GM19351 (cell line): Measurements from ENCODE around the gene NMNAT2.

Experiments
- ATAC-seq: cut with Tn5 transposase; IDR thresholded peaks from one replicate; pipeline ENCODE4 v1.9.1; 2021; ENCODE audit warnings: mild to moderate bottlenecking, moderate library complexity; ENCODE audit not compliant: unreplicated experiment

Gene NMNAT2

GRCh38 chr1:183368213-183369108 is 49.7 kb downstream of the NMNAT2 start:
- no peak for ATAC-seq

DNA sequence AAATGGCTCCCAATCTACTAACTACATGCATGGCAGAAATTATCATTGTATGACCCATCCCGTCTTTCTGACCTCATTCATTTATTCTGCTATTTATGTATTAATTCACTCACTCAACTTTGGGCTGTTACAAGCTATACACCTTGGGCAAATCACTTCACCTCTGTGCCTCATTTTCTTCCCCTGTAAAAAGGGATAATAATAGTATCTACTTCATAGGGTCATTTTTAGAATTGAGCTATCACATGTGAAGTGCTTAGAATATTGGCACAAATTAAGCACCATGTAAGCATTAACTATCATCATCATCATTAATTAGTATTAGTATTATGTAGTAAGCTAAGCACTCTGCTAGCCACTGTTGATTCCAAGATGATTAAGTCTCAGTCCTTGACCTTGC is 52.1 kb downstream of the NMNAT2 start:
- no peak for ATAC-seq

- no peak for ATAC-seq
Measured at GRCh38 chr1:183365676-183366075, 52.5 kb downstream of the NMNAT2 start.

- no peak for ATAC-seq
Measured at GRCh38 chr1:183365093-183365492, 53.1 kb downstream of the NMNAT2 start.

GRCh38 chr1:183363972-183364371 is 54.2 kb downstream of the NMNAT2 start:
- no peak for ATAC-seq

- no peak for ATAC-seq
Measured at GRCh38 chr1:183361081-183361480, 57.1 kb downstream of the NMNAT2 start.

GRCh38 chr1:183360473-183360872 is 57.7 kb downstream of the NMNAT2 start:
- no peak for ATAC-seq

DNA sequence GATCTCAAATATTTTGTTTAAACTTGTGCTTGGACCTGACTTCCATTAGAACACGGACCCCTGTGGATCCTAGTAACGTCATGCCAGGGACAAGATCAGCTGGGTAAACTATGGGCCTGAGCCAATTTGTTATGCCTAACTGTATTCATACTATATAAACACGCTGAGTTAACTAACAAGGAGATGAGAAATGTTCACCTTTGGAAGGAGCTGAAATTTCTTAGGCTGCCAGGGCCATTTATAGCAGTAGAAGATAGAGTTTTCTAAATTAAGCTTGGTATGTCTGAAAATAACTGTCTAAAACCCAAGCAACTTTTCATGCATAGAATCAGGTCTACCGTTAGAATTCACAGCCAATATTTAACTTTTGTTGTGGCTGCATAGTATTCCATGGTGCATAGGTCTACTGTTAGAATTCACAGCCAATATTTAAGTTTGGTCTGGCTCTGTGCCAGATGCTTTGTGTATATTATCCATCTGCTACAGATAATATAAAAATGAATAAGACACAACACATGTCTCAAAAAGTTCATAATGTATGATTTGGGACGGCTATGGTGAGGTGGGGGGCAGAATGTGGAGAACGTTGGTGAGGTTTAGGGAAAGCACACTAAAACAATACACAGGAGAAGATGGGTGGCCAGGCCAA is 61.5 kb downstream of the NMNAT2 start:
- no peak for ATAC-seq

DNA sequence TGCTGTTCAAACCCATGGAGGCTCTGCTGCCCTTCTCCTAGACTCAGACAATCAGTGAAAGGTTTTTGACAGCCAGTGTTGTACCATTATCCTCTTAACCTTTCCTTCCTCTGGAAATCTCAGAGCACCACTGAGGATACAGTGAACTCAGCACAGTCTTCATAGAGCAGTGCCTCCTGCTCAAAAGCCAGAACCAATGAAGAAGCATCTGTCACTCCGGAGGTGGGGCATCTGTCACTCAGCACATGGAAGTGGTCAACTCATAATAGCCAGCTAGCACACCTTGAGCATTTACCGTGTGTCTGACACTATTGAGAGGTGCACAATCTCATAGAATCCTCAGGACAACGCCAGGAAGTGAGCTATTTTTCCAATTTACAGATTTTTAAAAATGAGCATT is 62.4 kb downstream of the NMNAT2 start:
- no peak for ATAC-seq

- no peak for ATAC-seq
Measured at GRCh38 chr1:183355181-183355580, 63.0 kb downstream of the NMNAT2 start.

DNA sequence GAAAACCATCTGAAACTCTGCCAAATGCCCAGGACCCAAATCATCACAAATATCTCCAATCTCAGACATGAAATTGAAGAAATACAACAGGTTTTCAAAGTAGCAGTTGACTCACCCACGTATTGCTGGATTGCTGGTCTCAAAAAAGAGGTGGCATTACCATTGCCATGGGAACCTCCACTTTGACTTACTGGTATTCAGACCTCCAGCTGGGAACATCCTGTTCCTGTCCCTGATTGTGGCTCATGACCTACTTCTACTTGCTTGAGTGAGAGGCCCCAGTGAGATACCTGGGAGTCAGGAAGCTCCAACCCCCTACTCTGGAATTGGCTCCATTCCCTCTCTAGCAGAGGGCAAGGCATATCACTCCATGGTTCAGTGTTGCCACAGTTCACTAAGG is 64.6 kb downstream of the NMNAT2 start:
- no peak for ATAC-seq

DNA sequence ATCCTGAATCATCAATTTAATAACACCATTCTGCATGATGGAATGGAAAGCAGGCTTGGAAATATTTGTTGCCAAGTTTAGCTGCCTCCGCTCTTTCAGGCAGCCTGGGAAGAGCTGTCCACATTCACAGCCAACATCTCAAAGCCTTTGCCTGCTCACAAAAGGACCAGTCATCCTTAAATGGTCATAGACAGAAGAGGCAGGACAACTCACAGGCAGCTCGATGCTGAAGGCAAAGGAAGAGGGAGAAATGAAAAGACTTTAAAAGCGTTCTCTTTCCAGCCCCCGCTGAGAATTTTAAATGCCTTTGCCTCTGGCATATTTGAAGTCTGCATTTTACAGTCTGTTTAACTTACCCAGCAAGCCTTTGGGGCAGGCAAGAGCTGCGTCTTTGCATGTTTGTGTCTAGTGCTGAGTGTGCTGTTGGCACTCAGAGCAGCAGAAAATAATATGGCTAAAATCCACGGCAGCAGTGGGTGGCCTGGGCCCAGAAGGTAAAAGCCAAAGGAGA is 68.9 kb downstream of the NMNAT2 start:
- ATAC-seq, result no peak

DNA sequence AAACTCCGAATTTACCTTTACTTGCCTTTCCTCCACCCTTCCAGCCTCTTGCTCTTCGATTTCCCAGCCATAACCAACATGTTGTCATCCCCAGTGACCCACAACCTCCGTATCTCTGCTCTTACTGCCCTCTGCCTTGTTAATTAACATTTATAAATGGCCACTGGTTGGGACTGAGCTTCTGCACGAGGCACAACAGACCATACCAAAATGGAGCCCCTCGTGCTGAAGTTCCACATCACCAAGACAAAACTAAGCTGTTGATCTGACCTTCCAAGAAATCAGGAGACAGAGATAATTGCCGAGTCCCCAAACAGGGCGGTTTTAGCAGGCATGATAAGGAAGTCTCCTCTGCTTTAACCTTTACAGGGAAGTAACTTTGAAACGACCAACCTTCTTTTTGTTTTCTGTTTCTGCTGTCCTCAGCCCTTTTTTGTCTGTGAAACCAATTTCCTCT is 71.9 kb downstream of the NMNAT2 start:
- ATAC-seq, result no peak

DNA sequence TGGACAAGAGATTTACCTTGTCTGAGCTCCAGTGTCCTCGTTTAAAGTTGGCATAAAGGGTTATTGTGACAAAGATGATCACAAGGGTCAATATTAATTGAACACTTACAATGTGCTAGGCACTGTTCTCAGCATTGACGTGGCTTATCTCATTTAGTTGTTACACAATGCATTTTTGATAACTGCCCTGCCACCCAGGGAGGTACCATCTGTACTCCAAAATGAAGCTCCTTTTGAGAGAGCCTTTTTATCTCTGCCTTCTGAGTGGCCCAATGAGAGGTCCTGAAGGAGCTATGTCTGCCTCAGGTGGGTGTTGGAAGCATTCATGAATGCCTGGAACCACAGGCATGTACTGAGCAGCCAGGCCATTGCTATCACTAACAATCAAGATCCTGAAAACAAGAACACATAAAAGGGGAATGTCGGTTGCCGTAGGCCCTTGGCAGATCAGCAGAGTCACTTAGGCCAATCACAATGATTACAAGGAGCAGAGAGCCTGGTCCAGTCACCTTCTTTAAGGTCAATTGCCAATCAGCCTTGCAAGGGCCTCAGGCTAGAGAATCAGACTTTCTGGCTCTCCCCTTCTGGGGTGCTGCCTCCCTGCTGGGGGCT is 78.5 kb downstream of the NMNAT2 start:
- ATAC-seq, result no peak

- no peak for ATAC-seq
Measured at GRCh38 chr1:183331091-183331742, 87.0 kb downstream of the NMNAT2 start.

DNA sequence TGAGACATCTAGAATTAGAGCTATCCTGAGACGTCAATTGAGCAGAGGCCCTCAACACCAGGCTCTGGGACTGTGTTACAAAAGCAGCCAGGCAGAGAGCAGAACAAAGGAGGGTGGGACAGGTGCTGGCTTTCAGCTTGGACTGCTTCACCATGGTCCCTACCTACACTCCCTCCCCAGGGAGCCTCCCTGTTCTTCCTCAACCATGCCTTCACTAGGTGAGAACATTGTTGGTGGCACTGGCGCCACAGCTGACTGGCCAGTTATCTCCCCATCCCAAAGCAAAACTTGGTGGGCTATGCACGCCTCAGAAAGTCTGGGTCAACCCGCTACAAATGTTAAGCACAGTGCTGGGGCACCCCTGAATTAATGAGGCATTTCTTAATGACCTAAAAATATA is 87.8 kb downstream of the NMNAT2 start:
- no peak for ATAC-seq

DNA sequence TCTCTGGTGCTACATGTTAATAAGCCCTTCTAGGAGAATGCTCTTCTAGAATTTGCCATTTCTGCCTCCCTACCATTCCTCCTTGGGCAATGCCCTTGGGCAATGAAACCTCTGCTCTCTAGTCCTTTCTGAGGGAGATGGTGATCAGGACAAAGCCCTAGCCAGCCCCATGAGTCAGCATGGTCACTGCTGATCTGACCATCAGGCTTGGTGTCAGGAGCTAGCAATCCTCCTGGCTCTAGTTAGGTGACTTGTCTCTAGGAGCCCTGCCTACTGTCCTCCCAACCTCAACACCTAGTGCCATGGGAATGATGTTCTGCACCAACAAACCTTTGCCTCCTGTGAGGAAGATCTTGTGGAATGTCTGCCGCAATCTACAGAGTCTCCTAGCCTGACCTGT is 89.8 kb downstream of the NMNAT2 start:
- ATAC-seq, result no peak

DNA sequence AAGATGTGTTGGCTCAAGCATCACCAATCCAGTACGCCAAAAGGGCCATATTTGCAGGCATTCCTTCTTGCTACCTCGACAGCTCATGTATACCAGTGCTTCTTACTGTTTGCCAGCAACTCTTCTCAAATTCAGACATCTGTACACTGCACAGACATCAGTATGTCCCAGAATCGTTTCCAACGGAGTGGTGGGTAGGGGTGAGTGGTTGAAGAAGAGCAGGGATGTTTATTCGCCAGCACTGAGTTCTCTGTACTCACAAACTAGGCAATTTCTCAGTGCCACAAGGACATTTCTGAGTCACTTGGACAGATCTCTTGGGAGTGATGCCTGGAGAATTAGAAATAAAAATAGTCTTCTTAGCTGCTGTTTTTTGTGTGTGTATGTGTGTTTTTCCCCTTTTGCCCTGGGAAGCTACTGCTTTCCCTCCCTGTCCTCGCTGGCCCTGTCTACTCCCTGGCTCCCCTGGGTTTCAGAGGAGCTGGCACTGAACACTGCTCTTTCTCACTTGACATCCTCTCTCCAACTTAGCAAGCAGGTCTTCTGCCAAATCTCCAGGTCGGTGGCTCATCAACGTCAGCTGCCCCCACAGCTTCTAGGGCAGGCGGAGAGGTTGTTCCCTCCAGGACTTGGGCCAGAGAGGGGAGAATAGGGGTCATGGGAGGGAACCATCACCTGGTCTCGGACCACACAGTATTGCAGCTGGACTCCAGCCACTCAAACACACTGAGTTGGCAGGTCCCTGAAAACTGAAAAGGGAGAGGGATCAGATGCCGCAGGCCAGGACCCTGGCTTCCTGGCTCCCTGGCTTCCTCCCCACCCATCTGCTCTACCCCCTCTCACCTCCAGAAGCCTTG is 90.5 kb downstream of the NMNAT2 start:
- ATAC-seq, result no peak

- no peak for ATAC-seq
Measured at GRCh38 chr1:183323849-183324683, 94.1 kb downstream of the NMNAT2 start.
